ENCODE results near the gene XXYLT1.

Gene XXYLT1

GRCh38 chr3:195081242-195081963 is 189.6 kb downstream of the XXYLT1 start:
- peak overlapping the region in 6 of 11 experiments; percentile 49 to 80 (median 76); a peak in 10 of 22 replicates for H3K27ac ChIP-seq
- H3K9ac ChIP-seq, result peak overlapping the region in 5 of 11 experiments; percentile 12 to 74 (median 61); a peak in 6 of 22 replicates
- TF ChIP-seq Cebpa-rat (IDR thresholded peaks at IDR 0.05), result no peak
- peaks cover 0 to 10% (median 0%) of the 10 kb centered on the region in 11 experiments; a peak in 1 of 22 replicates for H3K9me3 ChIP-seq (replicated peaks in 1 of 11)
- no peak overlapping the region for H3K4me3 ChIP-seq
- H3K27me3 ChIP-seq, result peaks cover 0 to 4% (median 0%) of the 10 kb centered on the region in 11 experiments; a peak in 1 of 22 replicates
- H3K4me1 ChIP-seq, result peaks cover 54 to 100% (median 97%) of the 10 kb centered on the region in 10 experiments
- peaks cover 0 to 3% (median 0%) of the 10 kb centered on the region in 11 experiments; a peak in 1 of 22 replicates for H3K36me3 ChIP-seq
- H3K4me2 ChIP-seq, result peak overlapping the region; percentile 64 to 95 (median 83); a peak in 21 of 22 replicates
- H4K20me1 ChIP-seq, result peaks cover 0 to 15% (median 0%) of the 10 kb centered on the region in 11 experiments; a peak in 7 of 22 replicates

DNA sequence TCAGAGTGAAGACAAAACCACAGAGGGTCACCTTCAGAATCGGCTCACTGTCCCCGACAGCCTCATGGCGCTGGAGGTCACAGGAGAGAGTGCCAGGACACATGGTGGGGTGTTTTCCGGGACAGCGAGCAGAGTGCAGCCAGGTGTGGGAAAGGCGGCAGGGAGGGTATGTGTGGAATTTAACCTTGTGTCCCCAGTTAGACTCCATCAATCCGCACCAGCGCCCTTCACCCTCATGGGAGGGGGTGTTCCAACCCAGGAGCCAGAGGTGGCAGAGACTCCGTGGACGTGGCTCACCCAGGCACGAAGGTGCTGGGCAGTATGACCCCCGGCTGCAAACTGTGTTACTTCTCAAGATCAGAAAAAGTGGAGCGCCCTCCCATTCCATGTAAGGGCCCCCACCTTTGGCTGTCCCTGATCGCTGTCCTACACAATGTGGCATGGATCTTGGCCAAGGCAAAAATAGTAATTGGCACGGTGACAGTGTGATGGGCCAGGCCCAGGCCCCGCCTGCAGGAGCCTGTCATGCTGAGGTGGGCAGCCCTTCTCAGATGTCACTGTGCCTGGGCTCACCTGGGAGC is 190.3 kb downstream of the XXYLT1 start:
- H3K9me3 ChIP-seq (replicated peaks in 1 of 11), result peaks cover 0 to 10% (median 0%) of the 10 kb centered on the region in 11 experiments; a peak in 1 of 22 replicates
- peaks cover 0 to 3% (median 0%) of the 10 kb centered on the region in 11 experiments; a peak in 1 of 22 replicates for H3K36me3 ChIP-seq
- peak overlapping the region; percentile 64 to 95 (median 83) for H3K4me2 ChIP-seq
- H3K4me3 ChIP-seq, result peak overlapping the region in 2 of 10 experiments; percentile 0 to 7; a peak in 2 of 20 replicates
- TF ChIP-seq Cebpa-rat (IDR thresholded peaks at IDR 0.05), result no peak
- peak overlapping the region in 7 of 11 experiments; percentile 3 to 74 (median 49); a peak in 10 of 22 replicates for H3K9ac ChIP-seq
- H3K27ac ChIP-seq, result peak overlapping the region in 8 of 11 experiments; percentile 24 to 80 (median 74); a peak in 15 of 22 replicates
- peaks cover 0 to 4% (median 0%) of the 10 kb centered on the region in 11 experiments; a peak in 1 of 22 replicates for H3K27me3 ChIP-seq
- H3K4me1 ChIP-seq, result peaks cover 62 to 100% (median 100%) of the 10 kb centered on the region in 10 experiments
- peaks cover 0 to 23% (median 0%) of the 10 kb centered on the region in 11 experiments; a peak in 7 of 22 replicates for H4K20me1 ChIP-seq

DNA sequence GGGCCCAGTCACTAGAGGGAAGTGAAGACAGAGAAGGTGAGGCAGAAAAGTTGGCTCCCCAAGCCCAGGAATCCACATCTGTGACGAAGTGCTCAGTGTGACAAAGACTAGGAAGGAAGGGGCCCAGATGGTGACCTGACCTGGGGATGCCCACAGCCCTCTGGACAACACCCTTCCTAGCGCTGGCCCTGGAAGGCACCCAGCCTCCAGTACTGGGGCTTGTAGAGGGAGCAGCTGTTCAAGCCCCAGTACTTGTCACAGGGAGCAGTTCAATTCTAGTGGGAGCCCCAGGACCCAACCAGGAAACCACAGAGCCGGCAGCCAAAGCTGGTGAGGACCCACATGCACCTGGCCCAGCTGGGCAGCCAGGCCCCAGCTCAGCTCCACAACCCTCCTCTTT is 190.8 kb downstream of the XXYLT1 start:
- H3K4me2 ChIP-seq, result peak overlapping the region; percentile 64 to 95 (median 83)
- peaks cover 67 to 100% (median 100%) of the 10 kb centered on the region in 10 experiments for H3K4me1 ChIP-seq
- peak overlapping the region in 9 of 11 experiments; percentile 9 to 80 (median 75); a peak in 17 of 22 replicates for H3K27ac ChIP-seq
- peaks cover 0 to 6% (median 0%) of the 10 kb centered on the region in 11 experiments; a peak in 1 of 22 replicates for H3K9me3 ChIP-seq (replicated peaks in 1 of 11)
- TF ChIP-seq Cebpa-rat (IDR thresholded peaks at IDR 0.05), result no peak
- peak overlapping the region in 2 of 10 experiments; percentile 7 to 18; a peak in 2 of 20 replicates for H3K4me3 ChIP-seq
- peaks cover 0 to 4% (median 0%) of the 10 kb centered on the region in 11 experiments; a peak in 1 of 22 replicates for H3K27me3 ChIP-seq
- H4K20me1 ChIP-seq, result peaks cover 0 to 23% (median 0%) of the 10 kb centered on the region in 11 experiments; a peak in 7 of 22 replicates
- peaks cover 0 to 3% (median 0%) of the 10 kb centered on the region in 11 experiments; a peak in 1 of 22 replicates for H3K36me3 ChIP-seq
- H3K9ac ChIP-seq, result peak overlapping the region in 8 of 11 experiments; percentile 35 to 74 (median 60); a peak in 15 of 22 replicates

DNA sequence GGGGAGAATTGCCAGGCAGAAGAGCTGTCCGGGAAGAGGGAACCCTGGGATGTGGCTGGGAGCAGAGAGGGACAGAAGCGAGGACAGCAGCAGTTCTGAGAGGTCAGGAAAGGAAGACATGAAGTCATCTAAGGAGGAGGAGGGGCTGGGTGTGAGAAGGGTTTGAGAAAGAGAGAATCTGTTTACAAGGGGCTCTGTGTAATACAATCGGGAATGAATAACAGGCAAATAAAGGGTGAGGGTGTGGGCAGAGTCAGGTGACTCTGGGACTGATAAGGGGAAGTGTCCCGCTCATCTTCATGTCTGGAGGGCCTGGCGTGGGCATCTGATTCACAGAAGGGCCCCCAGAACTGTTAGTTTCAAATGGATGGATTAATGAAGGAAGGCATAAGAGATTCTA is 191.3 kb downstream of the XXYLT1 start:
- peak overlapping the region in 2 of 10 experiments; percentile 7 to 18; a peak in 2 of 20 replicates for H3K4me3 ChIP-seq
- H4K20me1 ChIP-seq, result peaks cover 0 to 23% (median 0%) of the 10 kb centered on the region in 11 experiments; a peak in 7 of 22 replicates
- peaks cover 70 to 100% (median 100%) of the 10 kb centered on the region in 10 experiments for H3K4me1 ChIP-seq
- H3K4me2 ChIP-seq, result peak overlapping the region; percentile 64 to 95 (median 83)
- H3K9me3 ChIP-seq (replicated peaks in 1 of 11), result peaks cover 0 to under 1% (median 0%) of the 10 kb centered on the region in 11 experiments; a peak in 1 of 22 replicates
- no peak for TF ChIP-seq Cebpa-rat (IDR thresholded peaks at IDR 0.05)
- peak overlapping the region in 8 of 11 experiments; percentile 35 to 74 (median 60); a peak in 14 of 22 replicates for H3K9ac ChIP-seq
- H3K27ac ChIP-seq, result peak overlapping the region in 8 of 11 experiments; percentile 51 to 80 (median 76); a peak in 17 of 22 replicates
- peaks cover 0 to 2% (median 0%) of the 10 kb centered on the region in 11 experiments; a peak in 1 of 22 replicates for H3K36me3 ChIP-seq
- peaks cover 0 to 4% (median 0%) of the 10 kb centered on the region in 11 experiments; a peak in 1 of 22 replicates for H3K27me3 ChIP-seq

DNA sequence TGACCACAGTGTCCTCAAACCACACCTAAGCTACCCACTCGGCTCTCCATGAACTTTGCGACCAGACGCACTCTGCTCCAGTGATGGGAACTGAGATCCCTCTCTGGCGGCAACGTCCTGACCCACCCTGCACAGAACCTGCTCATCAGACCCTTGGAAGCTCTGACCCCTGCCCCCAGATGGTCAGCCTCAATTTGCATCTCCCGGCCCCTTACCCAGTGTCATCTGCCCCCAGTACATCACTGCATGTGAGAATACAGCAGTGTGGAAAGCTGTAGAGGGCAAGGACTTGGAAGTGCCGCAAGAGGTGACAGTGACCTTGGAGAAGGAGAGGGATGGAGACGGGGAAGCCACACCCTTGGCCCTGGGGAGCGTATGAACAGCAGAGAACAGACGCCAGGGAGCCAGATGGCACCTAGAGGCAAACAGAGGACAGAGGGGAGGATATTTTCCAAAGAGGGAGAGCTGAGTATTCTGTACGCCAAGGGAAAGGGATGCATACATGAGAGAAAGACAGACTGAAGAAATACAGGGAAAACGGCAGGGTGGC is 192.0 kb downstream of the XXYLT1 start:
- peak overlapping the region in 5 of 11 experiments; percentile 58 to 74 (median 62); a peak in 8 of 22 replicates for H3K9ac ChIP-seq
- TF ChIP-seq Cebpa-rat (IDR thresholded peaks at IDR 0.05), result no peak
- peak overlapping the region; percentile 64 to 95 (median 83); a peak in 21 of 22 replicates for H3K4me2 ChIP-seq
- peaks cover 0 to 4% (median 0%) of the 10 kb centered on the region in 11 experiments; a peak in 1 of 22 replicates for H3K27me3 ChIP-seq
- H3K9me3 ChIP-seq (replicated peaks in 1 of 11), result no peaks in the 10 kb centered on the region
- no peaks in the 10 kb centered on the region for H3K36me3 ChIP-seq
- H4K20me1 ChIP-seq, result peaks cover 0 to 23% (median 0%) of the 10 kb centered on the region in 11 experiments; a peak in 7 of 22 replicates
- H3K27ac ChIP-seq, result peak overlapping the region in 6 of 11 experiments; percentile 67 to 80 (median 76); a peak in 11 of 22 replicates
- peaks cover 77 to 100% (median 100%) of the 10 kb centered on the region in 10 experiments for H3K4me1 ChIP-seq
- H3K4me3 ChIP-seq, result no peak overlapping the region

DNA sequence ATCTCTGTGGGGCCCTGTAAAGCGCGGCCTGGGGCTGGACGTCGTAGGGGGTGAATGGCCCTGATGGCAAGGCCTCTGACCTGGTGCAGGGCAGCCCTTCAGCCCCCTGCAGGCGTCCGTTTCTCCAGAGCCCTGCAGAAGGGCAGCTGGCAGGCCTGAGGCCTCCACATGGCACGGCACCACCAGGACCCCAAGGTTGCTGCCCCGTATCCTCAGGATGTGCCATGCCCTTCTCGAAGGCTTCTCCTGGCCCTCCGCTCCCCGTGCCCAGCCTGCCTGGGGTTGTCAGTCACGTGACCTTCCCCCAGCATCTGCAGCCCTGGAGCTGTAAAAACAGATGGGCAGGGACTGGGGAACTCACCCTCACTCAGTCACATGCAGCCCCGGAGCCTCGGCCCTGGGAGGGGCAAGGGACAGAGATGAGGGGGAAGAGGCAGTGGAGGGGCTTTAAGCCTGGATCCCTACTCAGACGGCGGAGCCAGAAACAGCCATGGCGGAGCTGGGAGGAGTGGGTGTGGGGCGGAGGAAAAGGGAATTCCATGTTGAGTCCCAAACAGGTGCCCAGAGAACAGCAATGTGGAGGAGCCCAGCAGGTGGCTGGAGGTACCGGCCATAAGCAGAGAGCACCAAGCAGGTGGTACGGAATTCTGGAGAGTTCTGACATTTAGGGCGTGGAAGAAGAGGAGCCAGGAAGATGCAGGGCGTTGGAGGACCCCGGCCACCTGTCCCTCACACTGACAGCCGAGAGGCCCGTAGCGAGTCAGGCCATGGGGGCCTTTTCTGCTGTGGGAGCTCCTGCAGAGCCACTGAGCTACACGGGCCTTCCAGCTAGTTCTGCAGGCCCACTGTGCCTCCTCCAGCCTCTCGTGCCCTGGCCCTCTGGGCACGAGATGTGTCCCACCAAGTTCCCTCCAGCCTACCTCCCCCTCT is 193.1 kb downstream of the XXYLT1 start:
- TF ChIP-seq Cebpa-rat (IDR thresholded peaks at IDR 0.05), result no peak
- Histone ChIP-seq H3K4me2 (peak overlapping the region; percentile 30 to 95 (median 83)), H3K27me3 (peaks cover 0 to 4% (median 0%) of the 10 kb centered on the region in 11 experiments; a peak in 1 of 22 replicates), H3K4me3 (no peak overlapping the region; a peak in 1 of 20 replicates), H3K9ac (peak overlapping the region in 4 of 11 experiments; percentile 7 to 40 (median 12); a peak in 3 of 22 replicates), H3K27ac (peak overlapping the region in 4 of 11 experiments; percentile 3 to 80 (median 73); a peak in 4 of 22 replicates), H4K20me1 (peaks cover 0 to 23% (median 0%) of the 10 kb centered on the region in 11 experiments; a peak in 7 of 22 replicates), H3K9me3 (replicated peaks in 1 of 11) (no peaks in the 10 kb centered on the region), H3K36me3 (no peaks in the 10 kb centered on the region), H3K4me1 (peaks cover 80 to 100% (median 99%) of the 10 kb centered on the region in 10 experiments)

Measured in BLaER1 treated with 17β-estradiol and CSF1 and Interleukin-3, amounts not matched to agents 10 nM and 100 nM (cell line).